ENCODE data around the gene UCMA. TPM values are rescaled to one million over a fixed set of nuclear protein-coding genes. Genes with fewer than 3 reads are reported as not detected.
A peak's percentile ranks its signal among the peaks of the same experiment; 100 is the strongest.

Gene UCMA
- total and polyA plus RNA-seq, 2 experiments from 2014 or later: not detected

- DNase-seq (ENCODE audit: low read depth in 1 of 2, low spot score in 1 of 2): no peak
- Histone ChIP-seq H3K27me3 (no peaks in the 10 kb centered on the region), H3K4me3 (no peak overlapping the region), H3K36me3 (no peaks in the 10 kb centered on the region), H3K4me1 (ENCODE audit: low read depth) (no peaks in the 10 kb centered on the region), H3K27ac (no peak overlapping the region), H3K9me3 (ENCODE audit: low read depth) (no peaks in the 10 kb centered on the region)
- TF ChIP-seq CTCF (IDR thresholded peaks at IDR 0.05; ENCODE audit: low read depth, low read length): no peak
Observed at GRCh38 chr10:13223241-13223640, 10.9 kb downstream of the UCMA start.

GRCh38 chr10:13222566-13222965, 11.6 kb downstream of the UCMA start:
- TF ChIP-seq CTCF (IDR thresholded peaks at IDR 0.05; ENCODE audit: low read depth, low read length): no peak
- Histone ChIP-seq H3K27ac (no peak overlapping the region), H3K4me1 (ENCODE audit: low read depth) (no peaks in the 10 kb centered on the region), H3K36me3 (no peaks in the 10 kb centered on the region), H3K4me3 (no peak overlapping the region), H3K27me3 (no peaks in the 10 kb centered on the region), H3K9me3 (ENCODE audit: low read depth) (no peaks in the 10 kb centered on the region)
- DNase-seq (ENCODE audit: low read depth in 1 of 2, low spot score in 1 of 2): no peak

GRCh38 chr10:13222151-13222550, 12.0 kb downstream of the UCMA start:
- DNase-seq (ENCODE audit: low read depth in 1 of 2, low spot score in 1 of 2): no peak
- H3K4me3 ChIP-seq: no peak overlapping the region
- TF ChIP-seq CTCF (IDR thresholded peaks at IDR 0.05; ENCODE audit: low read depth, low read length): no peak
- H3K4me1 ChIP-seq (ENCODE audit: low read depth): no peaks in the 10 kb centered on the region
- no peaks in the 10 kb centered on the region for H3K27me3 ChIP-seq
- no peak overlapping the region for H3K27ac ChIP-seq
- H3K9me3 ChIP-seq (ENCODE audit: low read depth): no peaks in the 10 kb centered on the region
- H3K36me3 ChIP-seq: no peaks in the 10 kb centered on the region

- no peak for DNase-seq (ENCODE audit: low read depth in 1 of 2, low spot score in 1 of 2)
- Histone ChIP-seq H3K36me3 (no peaks in the 10 kb centered on the region), H3K27me3 (no peaks in the 10 kb centered on the region), H3K27ac (no peak overlapping the region), H3K9me3 (ENCODE audit: low read depth) (no peaks in the 10 kb centered on the region), H3K4me3 (no peak overlapping the region), H3K4me1 (ENCODE audit: low read depth) (no peaks in the 10 kb centered on the region)
- no peak for TF ChIP-seq CTCF (IDR thresholded peaks at IDR 0.05; ENCODE audit: low read depth, low read length)
Observed at GRCh38 chr10:13221572-13221971, 12.6 kb downstream of the UCMA start.

- no peaks in the 10 kb centered on the region for H3K36me3 ChIP-seq
- H3K9me3 ChIP-seq (ENCODE audit: low read depth): no peaks in the 10 kb centered on the region
- peak in 1 of 2 donors; percentile 15 for DNase-seq (ENCODE audit: low read depth in 1 of 2, low spot score in 1 of 2)
- no peak for TF ChIP-seq CTCF (IDR thresholded peaks at IDR 0.05; ENCODE audit: low read depth, low read length)
- H3K27me3 ChIP-seq: no peaks in the 10 kb centered on the region
- no peak overlapping the region for H3K4me3 ChIP-seq
- no peak overlapping the region for H3K27ac ChIP-seq
- H3K4me1 ChIP-seq (ENCODE audit: low read depth): no peaks in the 10 kb centered on the region
Observed at GRCh38 chr10:13219685-13220670, 14.2 kb downstream of the UCMA start.
